ENCODE results near the gene PTH1R. TPM values are rescaled to one million over a fixed set of nuclear protein-coding genes. Genes with fewer than 3 reads are reported as not detected.

PTH1R gene
- total RNA-seq, 1 donor from 2014 or later = 24.6 TPM

- ATAC-seq = no peak
- no peak for DNase-seq (ENCODE audit: low spot score)
Measured at GRCh38 chr3:46926871-46927717, 49.6 kb downstream of the PTH1R start.

- ATAC-seq (no peak), DNase-seq (ENCODE audit: low spot score) (no peak)
Measured at GRCh38 chr3:46927718-46928073, 50.2 kb downstream of the PTH1R start.

- no peak for ATAC-seq
- DNase-seq (ENCODE audit: low spot score) = no peak
Measured at GRCh38 chr3:46928282-46928681, 50.8 kb downstream of the PTH1R start.

GRCh38 chr3:46929324-46929723 lies 51.8 kb downstream of the PTH1R start:
- DNase-seq (ENCODE audit: low spot score) (peak; percentile 71), ATAC-seq (peak; percentile 73)

- DNase-seq (ENCODE audit: low spot score) (no peak), ATAC-seq (peak; percentile 16)
Measured at GRCh38 chr3:46930166-46930944, 52.8 kb downstream of the PTH1R start.

- ATAC-seq = peak; percentile 6
- no peak for DNase-seq (ENCODE audit: low spot score)
Measured at GRCh38 chr3:46930945-46931403, 53.5 kb downstream of the PTH1R start.

GRCh38 chr3:46931631-46932331 lies 54.3 kb downstream of the PTH1R start:
- ATAC-seq = peak; percentile 9

GRCh38 chr3:46932455-46933225 lies 55.1 kb downstream of the PTH1R start:
- DNase-seq (ENCODE audit: low spot score) = no peak
- ATAC-seq = peak; percentile 11

More at GRCh38 chr3:46931631-46932331, 54.3 kb downstream of the PTH1R start:
- no peak for DNase-seq (ENCODE audit: low spot score)

GRCh38 chr3:46933261-46933660 lies 55.7 kb downstream of the PTH1R start:
- DNase-seq (ENCODE audit: low spot score) (no peak), ATAC-seq (no peak)

GRCh38 chr3:46934072-46934471 lies 56.6 kb downstream of the PTH1R start:
- ATAC-seq (no peak), DNase-seq (ENCODE audit: low spot score) (no peak)

- peak; percentile 4 for ATAC-seq
- no peak for DNase-seq (ENCODE audit: low spot score)
Measured at GRCh38 chr3:46934498-46935167, 57.1 kb downstream of the PTH1R start.

GRCh38 chr3:46935168-46935858 lies 57.8 kb downstream of the PTH1R start:
- ATAC-seq = peak; percentile 77
- DNase-seq (ENCODE audit: low spot score) = peak; percentile 74

GRCh38 chr3:46935989-46936558 lies 58.6 kb downstream of the PTH1R start:
- ATAC-seq (no peak), DNase-seq (ENCODE audit: low spot score) (no peak)

- ATAC-seq = no peak
- DNase-seq (ENCODE audit: low spot score) = no peak
Measured at GRCh38 chr3:46936733-46937250, 59.3 kb downstream of the PTH1R start.

GRCh38 chr3:46938118-46938517 lies 60.6 kb downstream of the PTH1R start:
- no peak for ATAC-seq

GRCh38 chr3:46939578-46940445 lies 62.3 kb downstream of the PTH1R start:
- no peak for ATAC-seq
- no peak for DNase-seq (ENCODE audit: low spot score)

More at GRCh38 chr3:46938118-46938517, 60.6 kb downstream of the PTH1R start:
- no peak for DNase-seq (ENCODE audit: low spot score)

- ATAC-seq (no peak), DNase-seq (ENCODE audit: low spot score) (no peak)
Measured at GRCh38 chr3:46942076-46942475, 64.6 kb downstream of the PTH1R start.
